Measurements from ENCODE around the gene SASH1.

SASH1 gene

DNA sequence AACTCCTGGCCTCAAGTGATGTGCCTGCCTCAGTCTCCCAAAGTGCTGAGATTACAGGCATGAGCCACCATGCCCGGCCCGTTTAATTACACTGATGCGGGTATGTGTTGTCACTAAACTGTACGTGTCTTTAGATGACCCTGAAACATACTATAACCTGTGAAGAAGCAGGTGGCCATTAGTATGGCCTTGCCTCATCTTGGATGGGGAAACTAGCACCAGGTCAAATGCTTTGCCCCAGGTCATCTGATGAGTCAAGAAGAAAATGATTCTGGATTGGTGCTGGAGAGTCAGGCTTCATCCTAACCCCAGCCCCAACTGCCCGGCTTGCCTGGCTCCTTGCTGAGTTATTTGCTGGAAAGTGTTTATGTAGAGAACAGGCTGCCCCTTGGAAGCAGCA is 2.9 kb upstream of the SASH1 start (continued):
- TF ChIP-seq, protein P1, sequence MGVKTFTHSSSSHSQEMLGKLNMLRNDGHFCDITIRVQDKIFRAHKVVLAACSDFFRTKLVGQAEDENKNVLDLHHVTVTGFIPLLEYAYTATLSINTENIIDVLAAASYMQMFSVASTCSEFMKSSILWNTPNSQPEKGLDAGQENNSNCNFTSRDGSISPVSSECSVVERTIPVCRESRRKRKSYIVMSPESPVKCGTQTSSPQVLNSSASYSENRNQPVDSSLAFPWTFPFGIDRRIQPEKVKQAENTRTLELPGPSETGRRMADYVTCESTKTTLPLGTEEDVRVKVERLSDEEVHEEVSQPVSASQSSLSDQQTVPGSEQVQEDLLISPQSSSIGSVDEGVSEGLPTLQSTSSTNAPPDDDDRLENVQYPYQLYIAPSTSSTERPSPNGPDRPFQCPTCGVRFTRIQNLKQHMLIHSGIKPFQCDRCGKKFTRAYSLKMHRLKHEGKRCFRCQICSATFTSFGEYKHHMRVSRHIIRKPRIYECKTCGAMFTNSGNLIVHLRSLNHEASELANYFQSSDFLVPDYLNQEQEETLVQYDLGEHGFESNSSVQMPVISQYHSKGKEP (tag by site-specific recombination; IDR thresholded peaks at IDR 0.05): no peak
- TF ChIP-seq ZNF544 (tag by site-specific recombination; IDR thresholded peaks at IDR 0.05): no peak

DNA sequence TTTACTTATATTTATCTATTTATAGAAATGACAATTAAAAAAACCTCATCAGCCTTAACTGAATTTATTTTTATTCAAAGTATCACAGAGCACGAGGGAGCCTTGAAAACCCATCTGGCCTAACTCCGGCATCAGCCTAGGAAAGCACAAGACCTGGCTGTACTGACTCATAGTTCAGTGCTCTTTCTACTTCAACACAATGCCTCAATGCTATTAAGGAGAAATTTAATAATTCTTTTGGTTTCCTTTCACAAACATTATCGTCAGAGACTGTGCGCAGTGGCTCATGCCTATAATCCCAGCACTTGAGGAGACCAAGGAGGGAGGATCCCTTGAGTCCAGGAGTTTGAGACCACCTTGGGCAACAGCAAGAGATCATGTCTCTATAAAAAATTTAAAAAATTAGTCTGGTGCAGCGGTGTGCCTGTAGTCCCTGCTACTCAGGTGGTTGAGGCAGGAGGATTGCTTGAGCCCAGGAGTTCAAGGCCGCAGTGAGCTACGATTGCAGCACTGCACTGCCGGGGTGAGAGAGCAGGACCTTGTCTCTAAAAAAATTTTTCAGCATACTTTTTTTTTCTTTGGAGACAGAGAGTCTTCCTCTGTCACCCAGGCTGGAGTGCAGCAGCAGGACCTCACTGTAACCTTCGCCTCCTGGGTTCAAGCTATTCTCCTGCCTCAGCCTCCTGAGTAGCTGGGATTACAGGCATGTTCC is 1.9 kb upstream of the SASH1 start:
- TF ChIP-seq, protein P2, sequence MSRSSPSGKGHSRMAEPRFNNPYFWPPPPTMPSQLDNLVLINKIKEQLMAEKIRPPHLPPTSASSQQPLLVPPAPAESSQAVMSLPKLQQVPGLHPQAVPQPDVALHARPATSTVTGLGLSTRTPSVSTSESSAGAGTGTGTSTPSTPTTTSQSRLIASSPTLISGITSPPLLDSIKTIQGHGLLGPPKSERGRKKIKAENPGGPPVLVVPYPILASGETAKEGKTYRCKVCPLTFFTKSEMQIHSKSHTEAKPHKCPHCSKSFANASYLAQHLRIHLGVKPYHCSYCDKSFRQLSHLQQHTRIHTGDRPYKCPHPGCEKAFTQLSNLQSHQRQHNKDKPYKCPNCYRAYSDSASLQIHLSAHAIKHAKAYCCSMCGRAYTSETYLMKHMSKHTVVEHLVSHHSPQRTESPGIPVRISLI (tag by site-specific recombination; IDR thresholded peaks at IDR 0.05): 0 out of 2 replicates have a peak, but pooled peaks have one; percentile 48
- no peak for TF ChIP-seq ZNF473 (tag by site-specific recombination; IDR thresholded peaks at IDR 0.05)

DNA sequence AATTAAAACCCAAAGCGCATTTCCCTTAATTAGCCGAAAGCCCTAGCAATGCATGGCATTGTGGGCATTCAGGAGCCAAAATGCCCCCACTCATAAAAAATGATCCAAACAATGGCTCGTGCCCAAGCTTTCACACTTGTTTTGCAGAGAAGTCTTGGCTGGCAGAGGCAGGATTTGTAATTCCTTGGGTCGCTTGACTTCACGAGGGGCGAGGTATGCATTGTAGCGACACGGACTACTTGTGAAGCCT is 613 bp upstream of the SASH1 start:
- no peaks in the 10 kb centered on the region for H3K9me3 ChIP-seq (ENCODE audit: control insufficient read depth, insufficient read depth, low read depth, low read length)
- H3K4me3 ChIP-seq (ENCODE audit: low read depth, low read length): peak overlapping the region; percentile 86
- POLR2A ChIA-PET: interaction anchor here (0.6 to 0.9 kb wide), 2 partner anchors 9 to 472 kb away, joined by 3 read pairs; no protein-coding TSS in a partner anchor
- H3K27ac ChIP-seq (ENCODE audit: extremely low read depth, low read depth, low read length): peak overlapping the region; percentile 99
- no peak for TF ChIP-seq ZNF138 (tag by site-specific recombination; IDR thresholded peaks at IDR 0.05; ENCODE audit: borderline replicate concordance)
- TF ChIP-seq, protein P1 (tag by site-specific recombination; IDR thresholded peaks at IDR 0.05): 0 out of 2 replicates have a peak, but pooled peaks have one; percentile 5
- TF ChIP-seq, protein P3, sequence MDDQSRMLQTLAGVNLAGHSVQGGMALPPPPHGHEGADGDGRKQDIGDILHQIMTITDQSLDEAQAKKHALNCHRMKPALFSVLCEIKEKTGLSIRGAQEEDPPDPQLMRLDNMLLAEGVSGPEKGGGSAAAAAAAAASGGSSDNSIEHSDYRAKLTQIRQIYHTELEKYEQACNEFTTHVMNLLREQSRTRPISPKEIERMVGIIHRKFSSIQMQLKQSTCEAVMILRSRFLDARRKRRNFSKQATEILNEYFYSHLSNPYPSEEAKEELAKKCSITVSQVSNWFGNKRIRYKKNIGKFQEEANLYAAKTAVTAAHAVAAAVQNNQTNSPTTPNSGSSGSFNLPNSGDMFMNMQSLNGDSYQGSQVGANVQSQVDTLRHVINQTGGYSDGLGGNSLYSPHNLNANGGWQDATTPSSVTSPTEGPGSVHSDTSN (CRISPR knock-in tag; IDR thresholded peaks at IDR 0.05): 0 out of 2 replicates have a peak, but pooled peaks have one; percentile 3
- TF ChIP-seq, protein P4, sequence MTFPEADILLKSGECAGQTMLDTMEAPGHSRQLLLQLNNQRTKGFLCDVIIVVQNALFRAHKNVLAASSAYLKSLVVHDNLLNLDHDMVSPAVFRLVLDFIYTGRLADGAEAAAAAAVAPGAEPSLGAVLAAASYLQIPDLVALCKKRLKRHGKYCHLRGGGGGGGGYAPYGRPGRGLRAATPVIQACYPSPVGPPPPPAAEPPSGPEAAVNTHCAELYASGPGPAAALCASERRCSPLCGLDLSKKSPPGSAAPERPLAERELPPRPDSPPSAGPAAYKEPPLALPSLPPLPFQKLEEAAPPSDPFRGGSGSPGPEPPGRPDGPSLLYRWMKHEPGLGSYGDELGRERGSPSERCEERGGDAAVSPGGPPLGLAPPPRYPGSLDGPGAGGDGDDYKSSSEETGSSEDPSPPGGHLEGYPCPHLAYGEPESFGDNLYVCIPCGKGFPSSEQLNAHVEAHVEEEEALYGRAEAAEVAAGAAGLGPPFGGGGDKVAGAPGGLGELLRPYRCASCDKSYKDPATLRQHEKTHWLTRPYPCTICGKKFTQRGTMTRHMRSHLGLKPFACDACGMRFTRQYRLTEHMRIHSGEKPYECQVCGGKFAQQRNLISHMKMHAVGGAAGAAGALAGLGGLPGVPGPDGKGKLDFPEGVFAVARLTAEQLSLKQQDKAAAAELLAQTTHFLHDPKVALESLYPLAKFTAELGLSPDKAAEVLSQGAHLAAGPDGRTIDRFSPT (tag by site-specific recombination; IDR thresholded peaks at IDR 0.05): peak; percentile 39; the same call in 1 of the 2 replicates
- CTCF ChIA-PET: interaction anchor here (0.7 to 1.0 kb wide), 2 partner anchors 13 to 165 kb away, joined by 3 to 5 read pairs; no protein-coding TSS in a partner anchor
- H3K36me3 ChIP-seq (ENCODE audit: control insufficient read depth in 2 of 2, insufficient read depth in 1 of 2, low read length in 2 of 2): no peaks in the 10 kb centered on the region
- H3K4me1 ChIP-seq (ENCODE audit: control insufficient read depth, insufficient read depth, low read length): peaks cover 17% of the 10 kb centered on the region

More for the DNA sequence above, 1.9 kb upstream of the SASH1 start:
- Histone ChIP-seq H3K4me1 (ENCODE audit: control insufficient read depth, insufficient read depth, low read length) (peaks cover 10% of the 10 kb centered on the region), H3K4me3 (ENCODE audit: low read depth, low read length) (no peak overlapping the region), H3K36me3 (ENCODE audit: control insufficient read depth in 2 of 2, insufficient read depth in 1 of 2, low read length in 2 of 2) (no peaks in the 10 kb centered on the region), H3K9me3 (ENCODE audit: control insufficient read depth, insufficient read depth, low read depth, low read length) (no peaks in the 10 kb centered on the region), H3K27ac (ENCODE audit: extremely low read depth, low read depth, low read length) (no peak overlapping the region)
- CTCF ChIA-PET: no interaction called here
- POLR2A ChIA-PET: interaction anchor here (0.7 kb wide), 2 partner anchors 117 to 840 kb away, joined by 5 read pairs; no protein-coding TSS in a partner anchor

DNA sequence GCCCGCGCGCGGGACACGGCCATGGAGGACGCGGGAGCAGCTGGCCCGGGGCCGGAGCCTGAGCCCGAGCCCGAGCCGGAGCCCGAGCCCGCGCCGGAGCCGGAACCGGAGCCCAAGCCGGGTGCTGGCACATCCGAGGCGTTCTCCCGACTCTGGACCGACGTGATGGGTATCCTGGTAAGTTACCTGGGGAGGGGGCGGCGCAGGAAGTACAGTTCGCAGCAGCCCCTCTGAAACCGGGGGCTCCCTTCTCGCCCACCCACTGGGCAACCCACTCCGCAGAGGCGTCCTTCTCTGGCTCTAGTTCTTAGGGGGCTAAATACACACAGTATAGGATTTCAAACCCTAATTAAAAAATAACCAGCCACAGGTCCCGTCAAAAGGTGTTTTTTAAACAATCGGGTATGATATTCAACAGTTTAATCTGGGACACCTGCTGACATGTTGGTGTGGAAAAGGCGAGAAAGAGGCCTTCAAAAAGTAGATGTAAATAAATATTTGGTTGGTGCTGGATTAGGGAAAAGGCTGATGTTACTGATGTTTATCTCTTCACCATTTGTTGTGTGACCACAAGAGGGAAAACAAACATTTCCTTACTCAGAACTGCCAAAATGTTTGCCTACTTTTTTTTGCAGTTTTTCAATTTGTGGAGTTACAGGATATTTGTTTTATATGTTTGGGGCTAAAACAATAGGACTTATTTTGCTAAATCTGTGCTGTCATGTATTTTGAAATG is 577 bp downstream of the SASH1 start:
- no peaks in the 10 kb centered on the region for H3K9me3 ChIP-seq (ENCODE audit: control insufficient read depth, insufficient read depth, low read depth, low read length)
- H3K27ac ChIP-seq (ENCODE audit: extremely low read depth, low read depth, low read length): peak overlapping the region; percentile 99; the same call in 1 of the 2 replicates
- H3K4me1 ChIP-seq (ENCODE audit: control insufficient read depth, insufficient read depth, low read length): peaks cover 22% of the 10 kb centered on the region
- H3K4me3 ChIP-seq (ENCODE audit: low read depth, low read length): peak overlapping the region; percentile 86
- ChIA-PET CTCF (interaction anchor here (1.0 kb wide), 1 partner anchor 166 kb away, joined by 5 read pairs; no protein-coding TSS in a partner anchor), POLR2A (no interaction called here)
- no peaks in the 10 kb centered on the region for H3K36me3 ChIP-seq (ENCODE audit: control insufficient read depth in 2 of 2, insufficient read depth in 1 of 2, low read length in 2 of 2)
- peak; percentile 76 for TF ChIP-seq GLIS1 (tag by site-specific recombination; IDR thresholded peaks at IDR 0.05)
- peak; percentile 82 for TF ChIP-seq ZFHX2 (tag by site-specific recombination; conservative IDR thresholded peaks at IDR 0.05)
- TF ChIP-seq, protein P5, sequence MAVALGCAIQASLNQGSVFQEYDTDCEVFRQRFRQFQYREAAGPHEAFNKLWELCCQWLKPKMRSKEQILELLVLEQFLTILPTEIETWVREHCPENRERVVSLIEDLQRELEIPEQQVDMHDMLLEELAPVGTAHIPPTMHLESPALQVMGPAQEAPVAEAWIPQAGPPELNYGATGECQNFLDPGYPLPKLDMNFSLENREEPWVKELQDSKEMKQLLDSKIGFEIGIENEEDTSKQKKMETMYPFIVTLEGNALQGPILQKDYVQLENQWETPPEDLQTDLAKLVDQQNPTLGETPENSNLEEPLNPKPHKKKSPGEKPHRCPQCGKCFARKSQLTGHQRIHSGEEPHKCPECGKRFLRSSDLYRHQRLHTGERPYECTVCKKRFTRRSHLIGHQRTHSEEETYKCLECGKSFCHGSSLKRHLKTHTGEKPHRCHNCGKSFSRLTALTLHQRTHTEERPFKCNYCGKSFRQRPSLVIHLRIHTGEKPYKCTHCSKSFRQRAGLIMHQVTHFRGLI (tag by site-specific recombination; IDR thresholded peaks at IDR 0.05): peak; percentile 29; the same call in 1 of the 2 replicates
- TF ChIP-seq GLI4 (tag by site-specific recombination; IDR thresholded peaks at IDR 0.05): no peak
- TF ChIP-seq SCRT1 (tag by site-specific recombination; IDR thresholded peaks at IDR 0.05; ENCODE audit: borderline replicate concordance): peak; percentile 89
- peak; percentile 6 for TF ChIP-seq ZNF335 (tag by site-specific recombination; conservative IDR thresholded peaks at IDR 0.05)
- TF ChIP-seq FEZF1 (tag by site-specific recombination; IDR thresholded peaks at IDR 0.05): peak; percentile 72
- no peak for TF ChIP-seq ZNF426 (tag by site-specific recombination; IDR thresholded peaks at IDR 0.05)

Data from HEK293 (cell line).